Vagina (tissue), 2 donors: Measurements from ENCODE around the gene FBXO42.

Experiments
- CTCF ChIP-seq, 3 experiments: fragments of 450-650 bp in 2 of 3; fragments of 200-600 bp in 1 of 3; sonication (generic) in 1 of 3; IDR thresholded peaks; one replicate each; pipeline ENCODE4 v1.5.1; 2017 to 2019; ENCODE audit warnings: antibody characterized with exemption in 3 of 3, mild to moderate bottlenecking in 2 of 3, moderate library complexity in 2 of 3
- POLR2A ChIP-seq, 2 donors: fragments of 450-650 bp; IDR thresholded peaks; one replicate each; pipeline ENCODE4 v1.6.1; 2017; ENCODE audit warnings: antibody characterized with exemption in 2 of 2, mild to moderate bottlenecking in 2 of 2, moderate library complexity in 2 of 2
- POLR2AphosphoS5 ChIP-seq, 2 donors: sonication (generic); formaldehyde crosslinking; IDR thresholded peaks; one replicate each; pipeline ENCODE4 v1.9.0; 2017; ENCODE audit warnings: antibody characterized with exemption in 2 of 2, mild to moderate bottlenecking in 2 of 2, low read depth in 1 of 2; ENCODE audit not compliant: insufficient read depth in 1 of 2

GRCh38 chr1:16204216-16204615, 148.1 kb downstream of the FBXO42 start:
- TF ChIP-seq POLR2AphosphoS5 (IDR thresholded peaks at IDR 0.05; ENCODE audit: insufficient read depth in 1 of 2, low read depth in 1 of 2) = no peak
- TF ChIP-seq CTCF (IDR thresholded peaks at IDR 0.05) = no peak
- TF ChIP-seq POLR2A (IDR thresholded peaks at IDR 0.05) = no peak
